WTC11 (cell line): ENCODE results near the gene RHOJ. TPM values are rescaled to one million over a fixed set of nuclear protein-coding genes. Genes with fewer than 3 reads are reported as not detected.

ENCODE experiments used
- ATAC-seq: fragments of 200-7000 bp; cut with Tn5 transposase; 2 replicates; pipeline ENCODE4 v1.10.0; 2021; ENCODE audit warnings: mild to moderate bottlenecking, moderate library complexity
- CTCF ChIA-PET: fragments of 300-600 bp; sonication (Branson Sonifier 250); formaldehyde crosslinking; loops from one replicate; lab custom pipeline; 2021; ENCODE audit warnings: antibody characterized with exemption; lab: Charles Lee
- POLR2A ChIA-PET: fragments of 350-600 bp; sonication (Branson Sonifier 250); formaldehyde crosslinking; loops from one replicate; lab custom pipeline; 2021; ENCODE audit warnings: antibody characterized with exemption; lab: Charles Lee
- DNase-seq: peaks from one replicate; pipeline ENCODE4 v3.0.0; 2021; ENCODE audit warnings: low spot score
- H3K27ac Mint-ChIP-seq: 2 replicates; pipeline ENCODE4 v1.8.0; 2021; ENCODE audit warnings: mixed read lengths
- H3K27me3 Mint-ChIP-seq: 2 replicates; pipeline ENCODE4 v1.8.0; 2021; ENCODE audit warnings: low read depth, mild to moderate bottlenecking, moderate library complexity, mixed read lengths
- H3K36me3 Mint-ChIP-seq: 2 replicates; pipeline ENCODE4 v1.8.0; 2021; ENCODE audit warnings: mixed read lengths
- H3K4me1 Mint-ChIP-seq: 2 replicates; pipeline ENCODE4 v1.8.0; 2022; ENCODE audit warnings: mixed read lengths
- H3K4me3 Mint-ChIP-seq: 2 replicates; pipeline ENCODE4 v1.8.0; 2021; ENCODE audit warnings: mild to moderate bottlenecking, moderate library complexity, mixed read lengths
- H3K9me3 Mint-ChIP-seq: 2 replicates; pipeline ENCODE4 v1.8.0; 2021; ENCODE audit warnings: mixed read lengths
- CREM ChIP-seq: sonication (generic); formaldehyde crosslinking; IDR thresholded peaks from 2 replicates; pipeline ENCODE4 v1.8.1; 2022; ENCODE audit warnings: mild to moderate bottlenecking, missing genetic modification reagents, moderate library complexity
- GABPB1 ChIP-seq: sonication (generic); formaldehyde crosslinking; IDR thresholded peaks from 2 replicates; pipeline ENCODE4 v1.8.1; 2023; ENCODE audit warnings: mild to moderate bottlenecking, missing genetic modification reagents
- HMGA2 ChIP-seq: fragments of 250-450 bp; sonication (Bioruptor Pico); IDR thresholded peaks from 2 replicates; pipeline ENCODE4 v1.4.0; 2021; ENCODE audit warnings: mild to moderate bottlenecking, moderate library complexity
- JUN ChIP-seq: sonication (generic); formaldehyde crosslinking; IDR thresholded peaks from 2 replicates; pipeline ENCODE4 v1.8.0; 2023; ENCODE audit warnings: mild to moderate bottlenecking, missing genetic modification reagents
- MYBL2 ChIP-seq: sonication (generic); formaldehyde crosslinking; IDR thresholded peaks from 2 replicates; pipeline ENCODE4 v1.8.1; 2023; ENCODE audit warnings: mild to moderate bottlenecking, moderate library complexity, missing genetic modification reagents
- NFYB ChIP-seq: sonication (generic); formaldehyde crosslinking; conservative IDR thresholded peaks from 2 replicates; pipeline ENCODE4 v1.8.0; 2022; ENCODE audit warnings: low read depth, missing genetic modification reagents
- OVOL2 ChIP-seq: fragments of 250-450 bp; sonication (Bioruptor Pico); IDR thresholded peaks from 2 replicates; pipeline ENCODE4 v1.9.0; 2021; ENCODE audit warnings: mild to moderate bottlenecking, borderline replicate concordance
- PRRX2 ChIP-seq: fragments of 250-450 bp; sonication (Bioruptor Pico); IDR thresholded peaks from 2 replicates; pipeline ENCODE4 v1.8.0; 2021; ENCODE audit warnings: mild to moderate bottlenecking
- SOX15 ChIP-seq: fragments of 250-450 bp; sonication (Bioruptor Pico); IDR thresholded peaks from 2 replicates; pipeline ENCODE4 v1.9.0; 2021; ENCODE audit warnings: mild to moderate bottlenecking
- TEAD4 ChIP-seq: sonication (generic); formaldehyde crosslinking; IDR thresholded peaks from 2 replicates; pipeline ENCODE4 v1.8.0; 2022; ENCODE audit warnings: mild to moderate bottlenecking, missing genetic modification reagents
- ZNF219 ChIP-seq: sonication (generic); formaldehyde crosslinking; IDR thresholded peaks from 2 replicates; pipeline ENCODE4 v1.8.0; 2023; ENCODE audit warnings: missing genetic modification reagents, mild to moderate bottlenecking, borderline replicate concordance
- ZNF263 ChIP-seq: sonication (generic); formaldehyde crosslinking; IDR thresholded peaks from 2 replicates; pipeline ENCODE4 v1.8.1; 2022; ENCODE audit warnings: low read depth, mild to moderate bottlenecking, moderate library complexity, missing genetic modification reagents
- ZNF396 ChIP-seq: fragments of 250-450 bp; sonication (Bioruptor Pico); IDR thresholded peaks from 2 replicates; pipeline ENCODE4 v1.8.0; 2021; ENCODE audit warnings: mild to moderate bottlenecking, moderate library complexity, borderline replicate concordance
- ZNF423 ChIP-seq: fragments of 250-450 bp; sonication (Bioruptor Pico); IDR thresholded peaks from 2 replicates; pipeline ENCODE4 v2.1.2; 2022; ENCODE audit warnings: mild to moderate bottlenecking, moderate library complexity
- total RNA-seq: library from RNA; stranded (reverse); gene quantifications from 3 replicates; pipeline ENCODE4 v1.2.3, GENCODE V29; 2021
- TF ChIP-seq, protein P1 (sequence below): sonication (generic); formaldehyde crosslinking; conservative IDR thresholded peaks from 2 replicates; pipeline ENCODE4 v1.8.1; 2022; ENCODE audit warnings: mild to moderate bottlenecking, missing genetic modification reagents
- TF ChIP-seq, protein P2 (sequence below): sonication (generic); formaldehyde crosslinking; IDR thresholded peaks from 2 replicates; pipeline ENCODE4 v1.8.1; 2022; ENCODE audit warnings: mild to moderate bottlenecking, moderate library complexity, missing genetic modification reagents
- TF ChIP-seq, protein P3 (sequence below): sonication (generic); formaldehyde crosslinking; IDR thresholded peaks from 2 replicates; pipeline ENCODE4 v1.8.0; 2023; ENCODE audit warnings: missing genetic modification reagents, mild to moderate bottlenecking, borderline replicate concordance
- TF ChIP-seq, protein P4 (sequence below): fragments of 250-450 bp; sonication (Bioruptor Pico); IDR thresholded peaks from 2 replicates; pipeline ENCODE4 v1.9.0; 2021; ENCODE audit warnings: mild to moderate bottlenecking
- TF ChIP-seq, protein P5 (sequence below): sonication (generic); formaldehyde crosslinking; IDR thresholded peaks from 2 replicates; pipeline ENCODE4 v1.8.1; 2023; ENCODE audit warnings: mild to moderate bottlenecking, moderate library complexity, missing genetic modification reagents
- TF ChIP-seq, protein P6 (sequence below): sonication (generic); formaldehyde crosslinking; IDR thresholded peaks from 2 replicates; pipeline ENCODE4 v1.8.1; 2023; ENCODE audit warnings: mild to moderate bottlenecking, missing genetic modification reagents, moderate library complexity
- TF ChIP-seq, protein P7 (sequence below): sonication (generic); formaldehyde crosslinking; IDR thresholded peaks from 2 replicates; pipeline ENCODE4 v1.8.0; 2022; ENCODE audit warnings: missing genetic modification reagents

The RHOJ gene
- total RNA-seq, 1 experiment from 2014 or later, result 0.13 TPM

DNA sequence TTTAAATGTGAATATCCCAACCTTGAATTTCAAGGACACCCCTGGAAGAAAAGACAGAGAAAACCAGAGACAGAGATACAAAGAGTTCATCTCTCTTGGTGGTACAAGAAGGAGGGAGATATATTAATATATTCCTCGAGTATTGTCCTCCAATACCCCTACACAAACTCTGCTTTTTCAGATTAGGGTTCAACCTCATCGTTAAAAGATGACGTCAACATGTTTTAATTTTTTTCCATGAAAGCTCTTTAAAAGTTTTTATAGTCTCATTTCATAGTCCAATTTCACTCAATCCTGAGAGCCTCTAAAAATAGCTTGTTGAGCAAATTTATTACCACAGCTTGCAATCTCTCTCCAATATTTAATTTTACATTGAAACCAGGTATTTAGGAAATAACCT lies 19.4 kb downstream of the RHOJ start:
- TF ChIP-seq NFYB (CRISPR knock-in tag) (no peak), ZNF423 (CRISPR knock-in tag) (no peak), ZNF263 (CRISPR knock-in tag) (no peak)
- Mint-ChIP-seq H3K36me3 (no peaks in the 10 kb centered on the region), H3K9me3 (peaks cover 12% of the 10 kb centered on the region), H3K4me3 (no peak overlapping the region), H3K27ac (no peak overlapping the region), H3K27me3 (no peaks in the 10 kb centered on the region), H3K4me1 (peaks cover 8% of the 10 kb centered on the region)
- DNase-seq, result no peak
- ATAC-seq, result no peak
- CTCF ChIA-PET, result no interaction called here
- POLR2A ChIA-PET, result no interaction called here

DNA sequence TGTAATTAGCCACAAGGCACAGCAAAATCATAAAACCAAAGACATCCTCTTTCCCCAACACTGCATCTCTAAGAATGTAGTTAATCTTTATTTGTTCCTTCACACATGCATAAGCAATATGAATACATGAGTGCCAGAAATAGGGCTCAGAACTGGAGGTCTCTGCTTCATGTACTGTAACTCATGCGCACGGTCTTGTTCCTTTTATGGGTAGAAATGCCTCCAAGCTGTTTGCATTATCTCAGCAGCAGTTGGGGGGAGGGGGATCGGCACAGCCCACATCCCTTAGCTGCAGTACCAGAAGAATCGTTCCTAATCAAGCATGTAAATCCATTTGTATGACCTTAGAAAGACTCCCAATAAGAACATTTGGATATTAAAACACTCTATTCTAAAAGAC lies 20.0 kb downstream of the RHOJ start:
- DNase-seq, result no peak
- H3K4me3 Mint-ChIP-seq, result no peak overlapping the region
- CTCF ChIA-PET, result no interaction called here
- TF ChIP-seq MYBL2 (CRISPR knock-in tag) (no peak), HMGA2 (no peak), TEAD4 (no peak), CREM (no peak), OVOL2 (no peak), ZNF423 (CRISPR knock-in tag) (no peak)
- TF ChIP-seq, protein P1, sequence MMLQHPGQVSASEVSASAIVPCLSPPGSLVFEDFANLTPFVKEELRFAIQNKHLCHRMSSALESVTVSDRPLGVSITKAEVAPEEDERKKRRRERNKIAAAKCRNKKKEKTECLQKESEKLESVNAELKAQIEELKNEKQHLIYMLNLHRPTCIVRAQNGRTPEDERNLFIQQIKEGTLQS (CRISPR knock-in tag), result no peak
- TF ChIP-seq, protein P2, sequence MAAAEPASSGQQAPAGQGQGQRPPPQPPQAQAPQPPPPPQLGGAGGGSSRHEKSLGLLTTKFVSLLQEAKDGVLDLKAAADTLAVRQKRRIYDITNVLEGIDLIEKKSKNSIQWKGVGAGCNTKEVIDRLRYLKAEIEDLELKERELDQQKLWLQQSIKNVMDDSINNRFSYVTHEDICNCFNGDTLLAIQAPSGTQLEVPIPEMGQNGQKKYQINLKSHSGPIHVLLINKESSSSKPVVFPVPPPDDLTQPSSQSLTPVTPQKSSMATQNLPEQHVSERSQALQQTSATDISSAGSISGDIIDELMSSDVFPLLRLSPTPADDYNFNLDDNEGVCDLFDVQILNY (CRISPR knock-in tag), result no peak
- TF ChIP-seq, all 79 proteins: peak for 0
- H3K4me1 Mint-ChIP-seq, result peaks cover 8% of the 10 kb centered on the region
- H3K9me3 Mint-ChIP-seq, result peaks cover 12% of the 10 kb centered on the region
- no peaks in the 10 kb centered on the region for H3K27me3 Mint-ChIP-seq
- no peak overlapping the region for H3K27ac Mint-ChIP-seq
- POLR2A ChIA-PET, result no interaction called here
- ATAC-seq, result no peak
- no peaks in the 10 kb centered on the region for H3K36me3 Mint-ChIP-seq

DNA sequence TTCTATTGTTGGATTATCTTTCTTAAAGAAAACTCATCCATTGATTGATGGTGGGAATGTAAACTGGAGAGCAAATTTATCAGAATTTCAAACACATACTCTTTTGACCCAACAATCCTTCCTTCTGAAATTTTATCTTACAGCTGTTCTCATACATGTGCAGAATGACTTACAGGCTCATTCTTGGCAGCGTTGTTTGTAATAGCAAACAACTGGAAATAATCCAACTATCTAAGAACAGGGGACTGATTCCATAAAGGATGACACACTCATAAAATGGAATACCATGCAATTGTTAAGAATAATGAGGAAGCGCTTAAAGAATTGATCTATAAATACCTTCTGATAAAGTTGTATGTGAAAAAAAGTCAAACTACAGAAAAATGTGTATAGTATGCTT lies 24.0 kb downstream of the RHOJ start:
- POLR2A ChIA-PET, result no interaction called here

More for the DNA sequence above, 24.0 kb downstream of the RHOJ start:
- DNase-seq (no peak), ATAC-seq (no peak)
- CTCF ChIA-PET, result no interaction called here
- peaks cover 9% of the 10 kb centered on the region for H3K9me3 Mint-ChIP-seq
- no peak overlapping the region for H3K27ac Mint-ChIP-seq
- no peak for TF ChIP-seq ZNF396 (CRISPR knock-in tag)
- TF ChIP-seq, protein P3, sequence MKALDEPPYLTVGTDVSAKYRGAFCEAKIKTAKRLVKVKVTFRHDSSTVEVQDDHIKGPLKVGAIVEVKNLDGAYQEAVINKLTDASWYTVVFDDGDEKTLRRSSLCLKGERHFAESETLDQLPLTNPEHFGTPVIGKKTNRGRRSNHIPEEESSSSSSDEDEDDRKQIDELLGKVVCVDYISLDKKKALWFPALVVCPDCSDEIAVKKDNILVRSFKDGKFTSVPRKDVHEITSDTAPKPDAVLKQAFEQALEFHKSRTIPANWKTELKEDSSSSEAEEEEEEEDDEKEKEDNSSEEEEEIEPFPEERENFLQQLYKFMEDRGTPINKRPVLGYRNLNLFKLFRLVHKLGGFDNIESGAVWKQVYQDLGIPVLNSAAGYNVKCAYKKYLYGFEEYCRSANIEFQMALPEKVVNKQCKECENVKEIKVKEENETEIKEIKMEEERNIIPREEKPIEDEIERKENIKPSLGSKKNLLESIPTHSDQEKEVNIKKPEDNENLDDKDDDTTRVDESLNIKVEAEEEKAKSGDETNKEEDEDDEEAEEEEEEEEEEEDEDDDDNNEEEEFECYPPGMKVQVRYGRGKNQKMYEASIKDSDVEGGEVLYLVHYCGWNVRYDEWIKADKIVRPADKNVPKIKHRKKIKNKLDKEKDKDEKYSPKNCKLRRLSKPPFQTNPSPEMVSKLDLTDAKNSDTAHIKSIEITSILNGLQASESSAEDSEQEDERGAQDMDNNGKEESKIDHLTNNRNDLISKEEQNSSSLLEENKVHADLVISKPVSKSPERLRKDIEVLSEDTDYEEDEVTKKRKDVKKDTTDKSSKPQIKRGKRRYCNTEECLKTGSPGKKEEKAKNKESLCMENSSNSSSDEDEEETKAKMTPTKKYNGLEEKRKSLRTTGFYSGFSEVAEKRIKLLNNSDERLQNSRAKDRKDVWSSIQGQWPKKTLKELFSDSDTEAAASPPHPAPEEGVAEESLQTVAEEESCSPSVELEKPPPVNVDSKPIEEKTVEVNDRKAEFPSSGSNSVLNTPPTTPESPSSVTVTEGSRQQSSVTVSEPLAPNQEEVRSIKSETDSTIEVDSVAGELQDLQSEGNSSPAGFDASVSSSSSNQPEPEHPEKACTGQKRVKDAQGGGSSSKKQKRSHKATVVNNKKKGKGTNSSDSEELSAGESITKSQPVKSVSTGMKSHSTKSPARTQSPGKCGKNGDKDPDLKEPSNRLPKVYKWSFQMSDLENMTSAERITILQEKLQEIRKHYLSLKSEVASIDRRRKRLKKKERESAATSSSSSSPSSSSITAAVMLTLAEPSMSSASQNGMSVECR, result no peak
- TF ChIP-seq PRRX2 (CRISPR knock-in tag), result no peak
- TF ChIP-seq SOX15 (CRISPR knock-in tag), result no peak
- TF ChIP-seq, protein P4, sequence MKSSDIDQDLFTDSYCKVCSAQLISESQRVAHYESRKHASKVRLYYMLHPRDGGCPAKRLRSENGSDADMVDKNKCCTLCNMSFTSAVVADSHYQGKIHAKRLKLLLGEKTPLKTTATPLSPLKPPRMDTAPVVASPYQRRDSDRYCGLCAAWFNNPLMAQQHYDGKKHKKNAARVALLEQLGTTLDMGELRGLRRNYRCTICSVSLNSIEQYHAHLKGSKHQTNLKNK (CRISPR knock-in tag), result no peak
- TF ChIP-seq, protein P5, sequence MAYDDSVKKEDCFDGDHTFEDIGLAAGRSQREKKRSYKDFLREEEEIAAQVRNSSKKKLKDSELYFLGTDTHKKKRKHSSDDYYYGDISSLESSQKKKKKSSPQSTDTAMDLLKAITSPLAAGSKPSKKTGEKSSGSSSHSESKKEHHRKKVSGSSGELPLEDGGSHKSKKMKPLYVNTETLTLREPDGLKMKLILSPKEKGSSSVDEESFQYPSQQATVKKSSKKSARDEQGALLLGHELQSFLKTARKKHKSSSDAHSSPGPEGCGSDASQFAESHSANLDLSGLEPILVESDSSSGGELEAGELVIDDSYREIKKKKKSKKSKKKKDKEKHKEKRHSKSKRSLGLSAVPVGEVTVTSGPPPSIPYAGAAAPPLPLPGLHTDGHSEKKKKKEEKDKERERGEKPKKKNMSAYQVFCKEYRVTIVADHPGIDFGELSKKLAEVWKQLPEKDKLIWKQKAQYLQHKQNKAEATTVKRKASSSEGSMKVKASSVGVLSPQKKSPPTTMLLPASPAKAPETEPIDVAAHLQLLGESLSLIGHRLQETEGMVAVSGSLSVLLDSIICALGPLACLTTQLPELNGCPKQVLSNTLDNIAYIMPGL, result no peak
- no peak for TF ChIP-seq GABPB1
- TF ChIP-seq, protein P6, sequence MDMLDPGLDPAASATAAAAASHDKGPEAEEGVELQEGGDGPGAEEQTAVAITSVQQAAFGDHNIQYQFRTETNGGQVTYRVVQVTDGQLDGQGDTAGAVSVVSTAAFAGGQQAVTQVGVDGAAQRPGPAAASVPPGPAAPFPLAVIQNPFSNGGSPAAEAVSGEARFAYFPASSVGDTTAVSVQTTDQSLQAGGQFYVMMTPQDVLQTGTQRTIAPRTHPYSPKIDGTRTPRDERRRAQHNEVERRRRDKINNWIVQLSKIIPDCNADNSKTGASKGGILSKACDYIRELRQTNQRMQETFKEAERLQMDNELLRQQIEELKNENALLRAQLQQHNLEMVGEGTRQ (CRISPR knock-in tag), result no peak
- no peak for TF ChIP-seq JUN
- no peak for TF ChIP-seq ZNF219 (CRISPR knock-in tag)
- TF ChIP-seq, protein P7, sequence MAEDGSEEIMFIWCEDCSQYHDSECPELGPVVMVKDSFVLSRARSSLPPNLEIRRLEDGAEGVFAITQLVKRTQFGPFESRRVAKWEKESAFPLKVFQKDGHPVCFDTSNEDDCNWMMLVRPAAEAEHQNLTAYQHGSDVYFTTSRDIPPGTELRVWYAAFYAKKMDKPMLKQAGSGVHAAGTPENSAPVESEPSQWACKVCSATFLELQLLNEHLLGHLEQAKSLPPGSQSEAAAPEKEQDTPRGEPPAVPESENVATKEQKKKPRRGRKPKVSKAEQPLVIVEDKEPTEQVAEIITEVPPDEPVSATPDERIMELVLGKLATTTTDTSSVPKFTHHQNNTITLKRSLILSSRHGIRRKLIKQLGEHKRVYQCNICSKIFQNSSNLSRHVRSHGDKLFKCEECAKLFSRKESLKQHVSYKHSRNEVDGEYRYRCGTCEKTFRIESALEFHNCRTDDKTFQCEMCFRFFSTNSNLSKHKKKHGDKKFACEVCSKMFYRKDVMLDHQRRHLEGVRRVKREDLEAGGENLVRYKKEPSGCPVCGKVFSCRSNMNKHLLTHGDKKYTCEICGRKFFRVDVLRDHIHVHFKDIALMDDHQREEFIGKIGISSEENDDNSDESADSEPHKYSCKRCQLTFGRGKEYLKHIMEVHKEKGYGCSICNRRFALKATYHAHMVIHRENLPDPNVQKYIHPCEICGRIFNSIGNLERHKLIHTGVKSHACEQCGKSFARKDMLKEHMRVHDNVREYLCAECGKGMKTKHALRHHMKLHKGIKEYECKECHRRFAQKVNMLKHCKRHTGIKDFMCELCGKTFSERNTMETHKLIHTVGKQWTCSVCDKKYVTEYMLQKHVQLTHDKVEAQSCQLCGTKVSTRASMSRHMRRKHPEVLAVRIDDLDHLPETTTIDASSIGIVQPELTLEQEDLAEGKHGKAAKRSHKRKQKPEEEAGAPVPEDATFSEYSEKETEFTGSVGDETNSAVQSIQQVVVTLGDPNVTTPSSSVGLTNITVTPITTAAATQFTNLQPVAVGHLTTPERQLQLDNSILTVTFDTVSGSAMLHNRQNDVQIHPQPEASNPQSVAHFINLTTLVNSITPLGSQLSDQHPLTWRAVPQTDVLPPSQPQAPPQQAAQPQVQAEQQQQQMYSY (CRISPR knock-in tag), result no peak
- H3K4me3 Mint-ChIP-seq, result no peak overlapping the region
- peaks cover 6% of the 10 kb centered on the region for H3K4me1 Mint-ChIP-seq
- H3K27me3 Mint-ChIP-seq, result no peaks in the 10 kb centered on the region
- H3K36me3 Mint-ChIP-seq, result no peaks in the 10 kb centered on the region
